Natural killer cell (primary cell): ENCODE results near the gene ACADSB. TPM values are rescaled to one million over a fixed set of nuclear protein-coding genes. Genes with fewer than 3 reads are reported as not detected.
A peak's percentile ranks its signal among the peaks of the same experiment; 100 is the strongest.

Source experiments
- ATAC-seq, 3 donors: fragments of 150-1000 bp in 2 of 3; fragments of 200-7000 bp in 1 of 3; cut with Tn5 transposase; 1 replicate in 1 of 3; 2 replicates in 2 of 3; pipeline ENCODE4 v1.10.0; 2021; ENCODE audit warnings: mild to moderate bottlenecking in 2 of 3, moderate library complexity in 2 of 3
- DNase-seq, 2 donors: peaks; one replicate each; pipeline versions ENCODE4 v3.0.0 to v3.0.0-alpha.2; 2013 to 2021; ENCODE audit warnings: mixed read lengths in 1 of 2
- H3K27ac ChIP-seq: one replicate; pipeline ENCODE4 v1.5.1; 2013; ENCODE audit warnings: mild to moderate bottlenecking, low read length
- H3K27me3 ChIP-seq: one replicate; pipeline ENCODE4 v1.6.1; 2013; ENCODE audit warnings: low read length; ENCODE audit not compliant: control insufficient read depth, insufficient read depth
- H3K36me3 ChIP-seq: one replicate; pipeline ENCODE4 v1.6.1; 2013; ENCODE audit warnings: low read length; ENCODE audit not compliant: control insufficient read depth, insufficient read depth
- H3K4me1 ChIP-seq: one replicate; pipeline ENCODE4 v1.6.1; 2013; ENCODE audit warnings: low read length; ENCODE audit not compliant: control insufficient read depth, insufficient read depth
- H3K4me3 ChIP-seq: one replicate; pipeline ENCODE4 v1.5.1; 2013; ENCODE audit warnings: low read length
- H3K9me3 ChIP-seq: one replicate; pipeline ENCODE4 v1.6.1; 2013; ENCODE audit warnings: low read length; ENCODE audit not compliant: control insufficient read depth, insufficient read depth
- H3K27ac Mint-ChIP-seq, 2 donors: one replicate each; pipeline ENCODE4 v1.8.0; 2022; ENCODE audit warnings: mild to moderate bottlenecking in 2 of 2, mixed read lengths in 2 of 2, moderate library complexity in 1 of 2
- H3K27me3 Mint-ChIP-seq, 2 donors: one replicate each; pipeline ENCODE4 v1.8.0; 2022; ENCODE audit warnings: low read depth in 2 of 2, mixed read lengths in 2 of 2
- H3K36me3 Mint-ChIP-seq: one replicate; pipeline ENCODE4 v1.8.0; 2022; ENCODE audit warnings: mixed read lengths
- H3K4me1 Mint-ChIP-seq, 2 donors: one replicate each; pipeline ENCODE4 v1.8.0; 2022; ENCODE audit warnings: mixed read lengths in 2 of 2
- H3K4me3 Mint-ChIP-seq: one replicate; pipeline ENCODE4 v1.8.0; 2022; ENCODE audit warnings: mild to moderate bottlenecking, moderate library complexity, mixed read lengths
- H3K9me3 Mint-ChIP-seq, 2 donors: one replicate each; pipeline ENCODE4 v1.8.0; 2022; ENCODE audit warnings: mixed read lengths in 2 of 2
- CTCF ChIP-seq: fragments of 200-600 bp; IDR thresholded peaks from one replicate; pipeline ENCODE4 v1.8.0; 2022; ENCODE audit warnings: antibody characterized with exemption
- WGBS: methylation state at CpG from one replicate; pipeline ENCODE4 v1.1.7; 2013; ENCODE audit warnings: missing lambda C conversion rate; ENCODE audit not compliant: insufficient coverage; 5-methylcytosine and 5-hydroxymethylcytosine counted together
- intact Hi-C: fragments of 100-400 bp; cut with micrococcal nuclease; formaldehyde crosslinking; loops from one replicate; pipeline ENCODE4 v1.14.2; 2022
- total RNA-seq, 4 donors: library from RNA; stranded (reverse); fragments of 120-200 nt in 1 of 4; gene quantifications; one replicate each; pipeline versions ENCODE4 v1.2.3 to v1.2.4, GENCODE V29; 2013 to 2022

ACADSB gene
- total RNA-seq, 3 donors from 2014 or later (not counting 1 experiment from before 2014, with no cell fraction given) = 20.8 to 27.3 (median 22.4) TPM

DNA sequence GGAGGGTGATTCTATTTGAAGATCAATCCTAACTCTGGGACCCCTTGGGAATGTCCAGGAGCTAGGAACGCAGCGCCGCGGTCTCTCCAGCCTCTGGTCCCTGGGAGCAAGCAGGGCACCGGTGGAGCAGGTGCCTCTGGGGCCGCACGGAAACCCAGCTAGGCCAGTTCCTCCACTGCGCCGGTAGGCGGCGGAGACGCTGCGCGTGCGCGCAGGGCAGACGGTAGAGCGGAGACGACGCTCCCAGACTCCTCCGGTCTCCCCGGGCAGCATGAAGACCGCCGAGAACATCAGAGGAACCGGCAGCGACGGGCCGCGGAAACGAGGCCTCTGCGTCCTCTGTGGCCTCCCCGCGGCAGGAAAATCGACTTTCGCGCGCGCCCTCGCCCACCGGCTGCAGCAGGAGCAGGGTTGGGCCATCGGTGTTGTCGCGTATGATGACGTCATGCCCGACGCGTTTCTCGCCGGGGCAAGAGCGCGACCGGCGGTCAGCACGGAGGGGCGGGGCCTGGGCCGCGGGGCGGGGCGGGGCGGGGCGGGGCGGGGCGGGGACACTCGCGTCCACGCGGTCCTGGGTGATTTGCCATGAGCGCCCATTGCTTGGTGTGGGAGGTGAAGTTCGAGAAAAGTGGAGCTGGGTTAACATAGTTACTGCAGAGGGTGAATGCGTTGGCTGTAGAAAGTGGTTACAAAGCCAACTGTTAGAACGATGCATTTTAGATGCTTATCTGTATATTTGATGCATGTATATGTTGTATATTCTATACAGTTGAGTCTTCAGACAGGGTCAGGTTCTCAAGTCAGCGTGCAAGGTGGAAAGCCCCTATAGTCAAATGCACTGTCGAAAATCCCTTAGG is 28.4 kb upstream of the ACADSB start, which contains the start of gene PSTK:
TSS of gene PSTK (plus strand) at position 193 of the 857 bp plus-strand sequence. CDS start at position 272, 79 bp downstream.
- Histone ChIP-seq H3K9me3 (no peaks in the 10 kb centered on the region), H3K4me1 (peaks cover 12% of the 10 kb centered on the region), H3K27me3 (no peaks in the 10 kb centered on the region), H3K27ac (peak within 1 kb of the TSS; percentile 94), H3K36me3 (no peaks in the 10 kb centered on the region), H3K4me3 (peak within 1 kb of the TSS; percentile 88)
- under 1% methylated on average over 69 of the region's 73 CpGs for WGBS
- Mint-ChIP-seq H3K4me1 (peaks cover 16 to 17% of the 10 kb centered on the region in 2 donors), H3K27me3 (peaks cover 9 to 15% of the 10 kb centered on the region in 2 donors), H3K27ac (peak within 1 kb of the TSS; percentile 90 to 93), H3K36me3 (no peaks in the 10 kb centered on the region), H3K9me3 (no peaks in the 10 kb centered on the region), H3K4me3 (peak within 1 kb of the TSS; percentile 90)
- DNase-seq = peak; percentile 92 to 96
- peak; percentile 95 for TF ChIP-seq CTCF
- intact Hi-C loops = loop anchor here (1.0 kb wide), 3 partner anchors 26 to 101 kb away; partner anchors contain the start of genes C10orf88, FAM24B and IKZF5
- peak; percentile 95 to 98 (median 95) for ATAC-seq

- peak overlapping the region; percentile 90 for H3K4me3 Mint-ChIP-seq
- no peak for ATAC-seq
- peaks cover 16 to 17% of the 10 kb centered on the region in 2 donors for H3K4me1 Mint-ChIP-seq
- H3K4me1 ChIP-seq = peaks cover 12% of the 10 kb centered on the region
- peak overlapping the region; percentile 4 for H3K27ac ChIP-seq
- no peaks in the 10 kb centered on the region for H3K27me3 ChIP-seq
- 39% methylated on average over 3 of the region's 4 CpGs for WGBS
- H3K27ac Mint-ChIP-seq = peak overlapping the region; percentile 90 to 93
- peaks cover 9 to 15% of the 10 kb centered on the region in 2 donors for H3K27me3 Mint-ChIP-seq
- intact Hi-C loops = no loop called here
- TF ChIP-seq CTCF = no peak
- no peak overlapping the region for H3K4me3 ChIP-seq
- no peaks in the 10 kb centered on the region for H3K9me3 Mint-ChIP-seq
- H3K36me3 Mint-ChIP-seq = no peaks in the 10 kb centered on the region
- peak in 1 of 2 donors; percentile 34 for DNase-seq
- no peaks in the 10 kb centered on the region for H3K9me3 ChIP-seq
- H3K36me3 ChIP-seq = no peaks in the 10 kb centered on the region
Measured at GRCh38 chr10:122981066-122981464, 27.7 kb upstream of the ACADSB start.

- 98% methylated on average over 6 of the region's 6 CpGs for WGBS
- H3K36me3 ChIP-seq = no peaks in the 10 kb centered on the region
- no peak overlapping the region for H3K27ac ChIP-seq
- H3K4me1 Mint-ChIP-seq = peaks cover 16 to 17% of the 10 kb centered on the region in 2 donors
- no peak for DNase-seq
- H3K4me3 ChIP-seq = no peak overlapping the region
- no peaks in the 10 kb centered on the region for H3K27me3 Mint-ChIP-seq
- peaks cover 5% of the 10 kb centered on the region for H3K36me3 Mint-ChIP-seq
- H3K9me3 ChIP-seq = no peaks in the 10 kb centered on the region
- TF ChIP-seq CTCF = no peak
- no peak overlapping the region for H3K4me3 Mint-ChIP-seq
- peaks cover 12% of the 10 kb centered on the region for H3K4me1 ChIP-seq
- no peaks in the 10 kb centered on the region for H3K9me3 Mint-ChIP-seq
- no peak for ATAC-seq
- intact Hi-C loops = no loop called here
- no peaks in the 10 kb centered on the region for H3K27me3 ChIP-seq
- H3K27ac Mint-ChIP-seq = no peak overlapping the region
Measured at GRCh38 chr10:122983898-122984297, 24.9 kb upstream of the ACADSB start.
